K562 (cell line): Measurements from ENCODE around the gene SPDL1.

Experiments used
- HIVEP1 ChIP-seq: fragments of 250-450 bp; sonication (Bioruptor Pico); IDR thresholded peaks from 2 replicates; pipeline ENCODE4 v1.4.0; 2020; ENCODE audit warnings: mild to moderate bottlenecking
- MCM3 ChIP-seq: fragments of 450-650 bp; IDR thresholded peaks from 2 replicates; pipeline ENCODE4 v1.6.1; 2016
- NR1H2 ChIP-seq: sonication (generic); formaldehyde crosslinking; IDR thresholded peaks from 2 replicates; pipeline ENCODE4 v1.4.0; 2020; ENCODE audit warnings: mild to moderate bottlenecking, missing genetic modification reagents
- RB1 ChIP-seq: fragments of 450-650 bp; IDR thresholded peaks from 2 replicates; pipeline ENCODE4 v1.6.1; 2017; ENCODE audit warnings: low read depth, mild to moderate bottlenecking
- ZNF561 ChIP-seq: fragments of 450-650 bp; formaldehyde crosslinking; conservative IDR thresholded peaks from 2 replicates; pipeline ENCODE4 v1.4.0; 2020; ENCODE audit warnings: mild to moderate bottlenecking, moderate library complexity
- TF ChIP-seq, protein P1 (sequence below): sonication (generic); formaldehyde crosslinking; IDR thresholded peaks from 2 replicates; pipeline ENCODE4 v1.9.0; 2022; ENCODE audit warnings: mild to moderate bottlenecking, missing genetic modification reagents

DNA sequence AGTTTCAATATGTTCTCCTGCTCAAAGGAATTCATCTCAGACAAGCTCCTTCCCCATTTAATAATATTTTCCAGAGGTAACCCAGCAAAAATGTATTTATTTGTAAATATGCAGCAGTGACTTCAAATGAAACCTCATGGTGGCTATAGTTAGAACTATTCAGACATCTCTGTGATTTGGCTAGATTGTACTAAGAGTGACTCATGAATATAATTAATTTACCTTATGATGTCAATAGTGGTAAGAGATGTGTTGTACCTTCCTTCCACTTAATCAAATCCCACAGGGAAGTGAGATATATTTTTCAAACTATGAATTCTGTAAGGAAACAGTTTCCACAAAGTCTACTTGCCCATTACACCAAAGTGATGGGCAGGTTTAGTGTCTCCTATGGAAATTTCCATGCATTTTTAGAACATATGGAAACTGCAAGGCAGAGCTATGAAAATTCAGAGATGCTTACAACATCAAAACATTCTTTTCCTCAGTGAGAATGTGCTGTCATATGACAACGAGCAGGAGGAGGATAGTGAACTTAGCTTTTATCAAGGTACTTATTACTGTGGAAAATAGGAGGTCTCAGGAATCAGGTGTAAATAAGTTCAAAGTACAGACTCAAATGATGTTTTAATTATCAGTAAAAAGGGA, 34.0 kb upstream of the SPDL1 start:
- TF ChIP-seq, protein P1, sequence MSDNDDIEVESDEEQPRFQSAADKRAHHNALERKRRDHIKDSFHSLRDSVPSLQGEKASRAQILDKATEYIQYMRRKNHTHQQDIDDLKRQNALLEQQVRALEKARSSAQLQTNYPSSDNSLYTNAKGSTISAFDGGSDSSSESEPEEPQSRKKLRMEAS (CRISPR knock-in tag): no peak
- no peak for TF ChIP-seq RB1
- TF ChIP-seq MCM3: no peak
- no peak for TF ChIP-seq ZNF561
- no peak for TF ChIP-seq HIVEP1 (CRISPR knock-in tag)
- TF ChIP-seq NR1H2: no peak
